Right kidney (tissue), 1 donor: ENCODE results near the gene GET3.

ENCODE experiments used
- DNase-seq: peaks from one replicate; pipeline ENCODE4 v3.0.0-alpha.2; 2016

The GET3 gene

DNA sequence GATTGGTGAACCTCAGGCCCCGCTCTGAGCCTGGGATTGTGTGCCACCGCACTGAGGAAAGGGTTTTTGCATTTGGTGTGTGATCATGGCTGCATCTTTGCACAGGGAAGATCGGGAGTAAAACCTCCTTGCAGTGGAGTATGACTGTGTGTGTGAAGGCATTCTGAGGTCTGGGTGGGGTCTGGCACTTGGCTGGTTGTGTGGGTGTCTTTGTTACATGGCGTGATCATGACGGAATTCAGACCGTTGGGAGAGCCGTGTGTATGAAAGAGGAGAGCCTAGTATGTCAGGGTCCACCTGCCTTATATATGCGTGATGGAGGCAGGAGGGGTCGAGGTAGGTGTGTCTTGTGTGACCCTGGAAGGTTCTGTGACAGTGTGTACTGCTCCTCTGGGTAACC is 13.6 kb downstream of the GET3 start:
- no peak for DNase-seq

DNA sequence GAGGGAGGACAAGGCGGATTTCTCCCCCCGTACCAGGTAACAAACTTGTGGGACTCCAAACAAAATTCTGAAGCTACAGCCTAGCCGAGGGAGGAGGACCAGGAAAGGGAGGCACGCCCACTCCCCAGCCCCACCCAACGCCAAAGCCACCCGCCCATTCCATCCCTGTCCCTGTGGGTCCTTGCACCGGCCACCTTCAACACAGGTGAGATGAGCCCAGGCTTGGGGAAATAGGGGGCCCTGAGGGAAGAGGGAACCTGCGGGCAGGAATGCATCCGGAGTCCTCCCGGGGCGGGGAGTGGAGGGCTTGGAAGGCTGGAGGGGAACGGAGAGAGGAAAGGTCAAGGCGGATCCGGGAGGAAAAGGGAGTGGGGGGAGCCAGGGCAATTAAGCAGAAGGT is 14.3 kb downstream of the GET3 start, which contains the start of gene BEST2:
TSS of gene BEST2 (plus strand) at position 157 of the 400 bp plus-strand sequence. CDS start 802 bp downstream, outside the sequence.
- DNase-seq = no peak

- DNase-seq = no peak
These were observed 14.9 kb downstream of the GET3 start for GRCh38 chr19:12752056-12752781.

DNA sequence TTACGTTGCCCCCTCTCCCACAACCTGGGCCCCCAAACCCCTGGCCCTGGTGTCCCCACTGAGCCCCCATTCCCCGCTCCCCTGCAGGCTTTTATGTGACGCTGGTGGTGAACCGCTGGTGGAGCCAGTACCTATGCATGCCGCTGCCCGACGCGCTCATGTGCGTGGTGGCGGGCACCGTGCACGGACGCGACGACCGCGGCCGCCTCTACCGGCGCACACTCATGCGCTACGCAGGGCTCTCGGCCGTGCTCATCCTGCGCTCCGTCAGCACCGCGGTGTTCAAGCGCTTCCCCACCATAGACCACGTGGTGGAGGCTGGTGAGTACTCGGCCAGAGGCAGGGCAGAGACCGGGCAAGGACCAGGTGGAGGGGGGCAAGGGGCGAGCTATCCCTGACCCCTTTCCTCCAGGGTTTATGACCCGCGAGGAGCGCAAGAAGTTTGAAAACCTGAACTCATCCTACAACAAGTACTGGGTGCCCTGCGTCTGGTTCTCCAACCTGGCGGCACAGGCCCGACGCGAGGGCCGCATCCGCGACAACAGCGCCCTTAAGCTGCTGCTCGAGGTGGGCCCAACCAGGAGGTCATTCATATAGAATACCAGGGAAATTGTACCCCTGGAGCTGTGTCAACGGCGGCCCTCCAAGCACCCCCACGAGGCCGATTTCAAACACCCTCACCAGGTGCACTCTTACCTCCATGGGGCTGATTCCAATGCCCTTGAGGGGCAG is 17.3 kb downstream of the GET3 start:
- no peak for DNase-seq

- DNase-seq = no peak
These were observed 19.0 kb downstream of the GET3 start for GRCh38 chr19:12756150-12756883.

- peak; percentile 81 for DNase-seq
These were observed 20.4 kb downstream of the GET3 start for GRCh38 chr19:12757544-12758274.

DNA sequence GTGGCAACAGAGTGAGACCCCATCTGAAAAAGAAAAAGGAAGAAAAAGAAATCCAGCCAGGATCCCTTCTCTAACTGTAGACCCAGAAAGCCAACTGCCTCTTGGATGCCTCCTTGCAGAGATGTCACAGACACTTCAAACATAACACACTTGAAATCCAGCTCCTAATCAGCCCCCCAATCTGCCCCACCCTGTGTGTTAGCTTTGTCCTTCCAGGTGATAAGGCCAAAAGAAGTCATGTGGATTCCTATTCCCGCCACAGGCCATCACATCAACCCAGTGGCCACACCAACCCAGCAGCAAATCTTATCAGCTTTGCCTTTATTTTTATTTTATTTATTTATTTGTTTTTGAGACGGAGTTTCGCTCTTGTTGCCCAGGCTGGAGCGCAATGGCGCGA is 22.4 kb downstream of the GET3 start:
- no peak for DNase-seq

- DNase-seq = no peak
These were observed 25.8 kb downstream of the GET3 start for GRCh38 chr19:12763100-12763499.

DNA sequence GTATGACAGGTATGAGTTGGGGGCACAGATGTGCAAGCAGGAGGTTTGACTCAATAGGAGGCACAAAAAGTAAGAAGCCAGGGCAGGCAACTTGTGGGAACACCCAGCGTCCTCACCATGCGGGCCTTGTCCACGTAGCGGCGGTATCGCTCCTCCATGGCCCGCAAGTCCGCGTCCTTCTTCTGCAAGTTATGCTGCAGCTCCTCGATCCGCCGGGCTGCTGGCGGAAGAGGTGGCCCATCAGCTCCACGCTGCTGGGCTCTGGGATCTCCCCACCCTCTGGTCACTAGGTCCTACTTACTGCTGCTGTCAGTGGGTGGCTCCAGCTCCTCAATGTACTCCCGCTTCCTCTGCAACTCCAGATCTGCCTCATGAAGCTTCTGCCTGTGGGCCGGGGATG is 27.4 kb downstream of the GET3 start:
- DNase-seq = no peak

GRCh38 chr19:12766051-12766521 is 28.8 kb downstream of the GET3 start:
- DNase-seq = peak; percentile 77

GRCh38 chr19:12767150-12767549 is 29.9 kb downstream of the GET3 start:
- no peak for DNase-seq

- no peak for DNase-seq
These were observed 30.4 kb downstream of the GET3 start for GRCh38 chr19:12767666-12768065.

GRCh38 chr19:12769689-12770088 is 32.4 kb downstream of the GET3 start:
- DNase-seq = peak; percentile 45

GRCh38 chr19:12770922-12771321 is 33.6 kb downstream of the GET3 start:
- no peak for DNase-seq

DNA sequence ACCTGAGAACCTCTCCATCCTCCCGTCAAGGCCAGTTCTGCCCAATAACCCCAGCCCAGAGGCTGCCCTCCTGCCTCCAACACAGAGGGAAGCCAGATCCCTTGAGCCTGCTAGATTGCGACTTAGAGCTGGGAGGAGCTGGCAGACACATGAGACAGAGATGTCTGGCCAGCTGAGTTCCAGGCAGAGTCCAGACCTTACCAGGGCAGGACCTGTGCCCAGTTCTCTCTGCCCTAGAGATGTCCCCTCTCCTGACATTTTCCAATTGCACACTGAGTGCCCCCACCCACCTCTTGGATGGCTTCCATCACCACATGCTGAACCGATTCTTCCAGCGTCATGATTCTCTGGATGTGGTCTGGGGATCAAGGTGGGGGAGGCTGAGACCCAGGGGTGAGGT is 35.0 kb downstream of the GET3 start:
- DNase-seq = no peak

- DNase-seq = no peak
These were observed 36.3 kb downstream of the GET3 start for GRCh38 chr19:12773571-12773970.

- DNase-seq = peak; percentile 87
These were observed 37.6 kb downstream of the GET3 start, which contains the start of gene HOOK2 for GRCh38 chr19:12774588-12775555. Gene HOOK2, minus strand, starts transcription at chr19:12775552. Its CDS starts 103 bp downstream, at chr19:12775449.

DNA sequence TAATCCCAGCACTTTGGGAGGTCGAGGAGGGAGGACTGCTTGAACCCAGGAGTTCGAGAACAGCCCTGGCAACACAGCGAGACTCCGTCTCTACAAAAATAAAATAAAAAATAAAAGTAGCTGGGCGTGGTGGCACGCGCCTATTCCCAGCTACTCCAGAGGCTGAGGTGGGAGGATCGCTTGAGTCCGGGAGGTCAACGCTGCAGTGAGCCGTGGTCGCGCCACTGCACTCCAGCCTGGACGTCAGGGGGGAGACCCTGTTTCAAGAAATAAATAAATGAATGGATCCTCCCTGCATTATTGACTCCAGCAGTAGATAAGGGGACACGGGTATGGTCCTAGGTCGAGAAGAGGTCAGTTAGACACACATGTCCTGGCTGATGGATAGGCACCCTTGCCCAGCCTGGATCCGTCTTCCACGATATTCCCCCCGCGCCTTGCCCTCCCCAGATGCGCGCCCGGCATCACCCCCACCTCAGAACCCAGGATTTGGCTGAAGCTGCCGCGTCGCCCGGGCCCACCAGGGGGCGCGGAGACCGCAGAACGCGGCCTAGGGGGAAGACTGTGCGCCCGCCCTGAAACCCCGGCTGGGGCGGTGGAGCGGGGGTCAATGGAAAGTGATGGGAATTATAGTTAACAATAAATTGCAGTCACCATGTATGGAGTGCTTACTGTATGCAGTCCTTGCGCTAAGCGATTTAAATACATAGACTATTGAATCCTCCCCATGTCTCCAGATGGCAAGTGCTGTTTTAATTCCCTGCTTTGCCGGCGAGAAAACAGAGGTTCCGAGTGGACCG is 40.1 kb downstream of the GET3 start:
- peak; percentile 80 for DNase-seq

DNA sequence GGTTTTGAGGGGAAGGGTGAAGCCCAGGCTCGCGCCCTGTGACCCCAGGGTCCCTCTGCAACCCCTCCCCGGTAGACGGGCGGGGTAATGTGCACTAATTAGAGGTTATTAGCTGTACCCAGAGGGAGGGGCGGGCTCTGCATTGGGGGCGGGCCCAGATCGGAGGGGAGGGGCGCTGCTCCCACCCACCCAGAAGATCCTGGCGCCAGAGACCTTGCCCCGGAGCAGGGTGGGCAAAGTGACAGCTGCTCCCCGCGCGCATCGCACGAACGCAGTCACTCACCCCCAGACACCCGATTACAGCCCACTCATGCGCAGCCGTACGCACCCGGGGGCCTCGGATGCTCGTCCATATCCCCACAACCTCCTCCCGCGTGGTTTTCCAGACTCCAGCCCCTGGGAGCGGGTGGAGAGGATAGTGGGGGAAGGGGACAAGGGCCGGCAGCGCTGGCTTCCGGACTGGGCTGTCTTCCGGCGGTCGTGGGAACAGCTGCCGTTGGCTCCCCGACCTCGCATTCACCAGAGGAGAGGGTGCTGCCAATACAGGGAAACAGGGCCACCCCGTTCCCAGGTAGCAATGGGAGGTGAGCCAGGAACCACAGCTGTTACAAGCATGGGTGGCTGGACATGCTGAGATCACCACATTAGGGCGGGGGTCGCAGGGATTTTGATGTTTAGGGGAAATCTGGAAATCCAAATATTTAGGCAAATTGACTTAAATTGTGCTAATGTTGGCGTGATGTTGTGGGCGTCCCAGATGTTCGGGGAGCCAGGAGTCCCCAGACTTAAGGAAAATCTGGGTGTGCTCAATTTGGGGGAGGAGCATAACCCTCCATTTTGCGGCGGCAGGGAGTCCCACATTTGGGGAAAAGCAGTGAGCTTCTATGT is 41.0 kb downstream of the GET3 start:
- DNase-seq = peak; percentile 74
